Germinal center (tissue), 1 donor: Measurements from ENCODE around the gene ZMIZ1.

ENCODE experiments used
- DNase-seq: peaks from one replicate; pipeline ENCODE4 v3.0.0; 2012; ENCODE audit warnings: mixed read lengths, low spot score

The ZMIZ1 gene

DNA sequence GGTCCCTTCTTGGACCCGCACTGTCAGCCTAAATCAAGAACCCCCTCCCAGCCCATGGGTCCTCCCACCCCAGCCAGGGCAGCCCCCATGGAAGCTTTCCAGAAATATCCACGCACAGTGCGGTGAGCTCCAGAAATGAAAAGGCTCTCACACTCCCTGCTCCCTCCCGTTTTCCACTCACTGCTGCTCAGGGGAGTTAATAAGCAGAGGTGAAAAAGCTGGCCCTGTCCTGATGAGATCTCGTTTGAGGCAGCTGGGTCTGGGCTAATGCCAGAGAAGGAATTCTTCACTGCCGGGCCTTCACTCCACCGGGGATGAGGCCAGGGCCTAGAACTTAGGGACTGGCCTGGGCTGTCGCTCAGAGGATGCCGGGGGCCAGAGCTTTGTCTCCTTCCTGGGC lies 102.2 kb downstream of the ZMIZ1 start:
- DNase-seq, result no peak

DNA sequence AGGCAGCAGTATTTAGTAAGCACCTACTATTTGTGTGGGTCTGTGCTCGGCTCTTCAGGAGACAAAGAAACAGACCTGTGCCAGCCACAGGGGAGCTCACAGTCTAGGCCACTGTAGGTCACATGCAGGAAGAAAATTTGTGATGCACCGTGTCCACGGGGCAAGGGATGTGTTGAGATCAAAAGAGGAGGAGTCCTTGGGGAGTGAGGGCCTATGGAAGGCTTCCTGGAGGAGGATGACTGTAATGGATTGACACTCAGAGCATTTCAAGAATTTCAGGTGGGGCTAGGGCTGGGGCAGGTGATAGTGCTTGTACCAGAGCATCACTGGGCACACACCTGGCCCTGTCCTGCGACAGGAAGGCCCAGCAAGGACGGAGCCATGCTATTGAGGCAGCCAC lies 102.7 kb downstream of the ZMIZ1 start:
- DNase-seq, result no peak

GRCh38 chr10:79172881-79173280 lies 104.1 kb downstream of the ZMIZ1 start:
- no peak for DNase-seq

GRCh38 chr10:79173582-79174262 lies 105.0 kb downstream of the ZMIZ1 start:
- DNase-seq, result no peak

DNA sequence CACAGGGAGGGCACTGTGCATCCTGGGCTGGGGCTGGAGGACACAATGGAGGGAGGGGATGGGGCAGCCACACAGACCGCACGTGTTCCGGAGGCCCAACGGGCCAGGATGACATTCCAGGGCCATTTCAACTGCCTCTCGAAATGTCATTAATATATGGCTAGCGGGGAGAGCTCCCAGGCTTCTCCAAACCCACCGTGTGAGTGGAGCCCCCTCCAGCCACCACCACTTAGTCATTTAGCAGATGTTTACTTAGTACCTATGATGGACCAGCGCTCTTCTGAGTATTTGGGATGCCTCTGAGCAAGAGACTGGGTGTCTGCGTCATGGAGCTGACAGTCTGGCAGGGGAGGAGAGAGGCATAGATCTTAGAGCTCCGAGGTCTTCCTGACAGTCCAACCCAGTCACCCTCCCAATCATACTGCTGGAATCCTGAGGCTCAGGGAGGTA lies 107.3 kb downstream of the ZMIZ1 start:
- no peak for DNase-seq

DNA sequence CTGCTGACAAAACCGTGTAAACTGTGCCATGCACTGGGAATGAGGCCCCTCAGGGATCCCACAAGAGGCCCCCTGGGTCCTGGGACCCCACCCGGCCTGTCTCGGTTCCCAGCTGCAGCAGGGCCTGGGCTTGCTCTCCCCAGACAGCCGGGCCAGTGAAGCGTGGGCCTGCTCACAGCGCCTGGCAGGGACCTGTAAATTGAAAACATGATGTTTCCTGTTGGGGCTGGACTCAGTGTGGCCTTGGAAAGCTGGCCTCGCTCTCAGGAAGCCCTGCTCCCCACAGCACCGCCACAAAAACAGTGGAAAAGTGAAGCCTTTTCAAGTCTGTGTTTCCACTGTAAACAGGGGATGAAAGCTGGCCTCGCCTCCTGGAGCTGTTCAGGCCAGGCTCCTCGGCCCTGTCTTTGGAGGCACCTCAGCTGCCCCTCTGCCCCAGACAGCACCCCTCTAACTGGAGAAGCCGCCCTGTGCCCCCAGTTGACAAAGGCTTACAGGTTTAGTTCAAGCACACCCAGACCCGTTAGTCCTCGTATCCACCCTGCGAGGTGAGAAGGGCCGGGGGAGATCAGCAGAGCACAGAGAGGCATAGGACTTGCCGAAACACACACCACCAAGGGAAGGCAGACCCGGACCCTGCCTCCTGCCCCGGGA lies 108.3 kb downstream of the ZMIZ1 start:
- no peak for DNase-seq

GRCh38 chr10:79178070-79178576 lies 109.4 kb downstream of the ZMIZ1 start:
- no peak for DNase-seq

- no peak for DNase-seq
These were observed 109.9 kb downstream of the ZMIZ1 start for GRCh38 chr10:79178614-79179163.

DNA sequence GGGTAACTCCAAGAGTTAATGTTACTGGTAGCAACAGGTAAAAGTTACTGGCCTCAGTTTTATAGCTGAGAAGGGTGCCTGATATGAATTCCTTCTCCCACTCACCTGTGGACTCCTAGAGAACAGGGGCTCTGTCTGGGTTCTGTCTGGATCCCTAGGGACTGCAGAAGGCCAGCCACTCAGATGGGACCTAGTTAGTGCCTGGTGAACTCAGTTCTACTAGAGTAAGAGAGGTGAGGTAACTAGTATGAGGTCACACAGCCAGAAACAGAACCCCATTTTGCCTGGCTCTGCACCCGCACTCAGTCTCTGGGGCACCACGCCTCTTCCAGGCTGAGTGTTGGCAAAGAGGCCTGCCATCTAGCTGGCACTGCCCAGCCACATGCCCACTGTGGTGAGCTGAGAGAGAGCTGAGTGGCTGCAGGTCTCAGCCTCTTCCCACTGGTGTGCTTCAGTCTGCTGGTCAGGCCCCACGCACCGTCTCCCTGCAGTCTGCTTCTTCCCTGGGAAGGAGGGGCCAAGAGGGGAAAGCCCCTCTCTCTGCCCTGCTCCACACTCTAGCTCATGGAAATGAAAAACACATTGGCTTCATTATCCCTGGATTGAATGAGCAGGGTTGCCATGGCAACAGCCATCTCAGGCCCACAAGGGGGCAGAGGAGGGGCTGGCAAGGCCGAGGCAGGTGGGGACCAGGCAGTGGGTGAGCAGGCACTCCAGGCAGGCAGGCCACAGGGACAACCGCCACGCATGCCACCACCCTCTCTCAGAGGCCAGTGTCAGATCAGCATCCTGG lies 110.6 kb downstream of the ZMIZ1 start:
- no peak for DNase-seq

- no peak for DNase-seq
These were observed 111.2 kb downstream of the ZMIZ1 start for GRCh38 chr10:79179957-79180309.

GRCh38 chr10:79180414-79181221 lies 111.9 kb downstream of the ZMIZ1 start:
- no peak for DNase-seq

DNA sequence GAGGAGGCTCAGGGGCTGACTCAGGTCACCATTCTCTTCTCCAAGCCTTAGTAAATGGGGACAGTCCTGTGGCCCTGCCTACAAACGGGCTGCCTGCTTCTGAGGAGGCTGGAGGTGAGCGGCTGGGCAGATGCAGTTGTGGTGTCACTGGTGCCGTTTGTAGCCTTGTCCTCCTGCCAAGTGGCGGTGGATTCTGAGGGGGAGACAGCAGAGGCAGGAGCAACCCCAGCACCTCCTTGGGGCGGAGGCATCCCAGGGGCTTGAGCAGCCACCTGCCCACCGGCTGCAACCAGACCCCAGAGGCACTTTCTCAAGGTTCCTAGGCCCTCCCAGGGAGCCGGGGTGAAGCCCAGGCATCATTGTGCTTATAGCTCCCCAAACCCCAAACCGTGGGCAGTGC lies 112.5 kb downstream of the ZMIZ1 start:
- no peak for DNase-seq

GRCh38 chr10:79181698-79182521 lies 113.1 kb downstream of the ZMIZ1 start:
- no peak for DNase-seq

- no peak for DNase-seq
These were observed 114.2 kb downstream of the ZMIZ1 start for GRCh38 chr10:79182781-79183467.

DNA sequence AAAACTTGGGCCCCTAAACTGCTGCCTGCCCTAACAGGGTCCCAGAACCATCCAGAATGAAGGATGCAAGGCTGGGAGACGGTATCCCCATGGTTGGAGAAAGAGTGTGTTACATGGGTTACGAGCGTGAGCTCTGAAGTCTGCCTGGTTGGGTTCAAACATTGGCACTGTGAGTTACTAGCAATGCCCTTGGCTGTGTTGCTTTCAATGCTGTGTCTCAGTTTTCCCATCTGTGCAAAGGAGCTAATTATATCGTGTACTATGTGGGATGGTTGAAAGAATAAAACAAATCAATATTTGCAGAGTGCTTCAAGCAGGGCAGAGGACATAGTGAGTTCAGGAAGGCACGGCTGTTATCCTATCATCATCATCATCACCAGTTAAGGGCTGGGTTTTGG lies 114.7 kb downstream of the ZMIZ1 start:
- no peak for DNase-seq

DNA sequence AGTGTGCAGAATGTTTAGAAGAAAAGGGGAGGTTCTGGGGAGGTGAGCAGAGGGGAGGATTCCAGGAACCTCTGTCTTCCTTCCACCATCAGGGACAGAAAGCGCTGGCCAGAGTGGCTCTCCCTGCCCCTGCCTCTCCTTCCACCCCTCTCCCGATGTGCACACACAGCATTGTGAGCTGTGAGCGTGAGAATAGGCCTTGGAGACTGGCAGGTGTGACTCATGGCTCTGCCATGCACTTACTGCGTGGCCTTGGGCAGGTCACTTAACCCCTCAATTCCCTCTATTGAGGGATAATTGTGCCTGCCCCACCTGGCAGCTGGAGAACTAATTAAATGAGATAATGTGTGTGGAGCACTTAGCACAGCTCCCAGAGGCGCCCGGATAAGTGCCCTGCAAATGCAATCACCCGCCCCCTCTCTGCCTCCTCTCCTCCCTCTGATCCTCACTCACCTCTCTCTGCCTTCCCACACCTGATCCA lies 115.4 kb downstream of the ZMIZ1 start:
- no peak for DNase-seq

DNA sequence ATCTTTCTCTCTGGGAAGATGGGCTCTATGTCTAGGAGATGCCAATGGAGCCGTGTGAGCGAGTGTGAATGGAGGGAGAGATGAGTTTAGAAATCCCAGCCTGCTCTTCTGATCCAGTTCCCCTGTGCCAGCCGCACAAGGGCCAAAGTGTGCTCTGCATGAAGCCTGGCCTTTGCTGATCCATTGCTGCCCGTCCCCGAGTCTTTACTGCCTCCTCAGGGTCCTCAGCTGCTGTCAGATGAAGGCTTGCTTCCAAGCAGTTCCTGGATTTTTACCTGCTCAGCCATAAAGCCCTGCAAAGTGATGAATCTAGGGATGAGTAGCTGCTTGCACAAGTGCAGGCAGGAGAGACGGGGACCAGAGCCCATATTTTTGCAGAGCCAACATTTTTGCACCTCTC lies 115.9 kb downstream of the ZMIZ1 start:
- no peak for DNase-seq

DNA sequence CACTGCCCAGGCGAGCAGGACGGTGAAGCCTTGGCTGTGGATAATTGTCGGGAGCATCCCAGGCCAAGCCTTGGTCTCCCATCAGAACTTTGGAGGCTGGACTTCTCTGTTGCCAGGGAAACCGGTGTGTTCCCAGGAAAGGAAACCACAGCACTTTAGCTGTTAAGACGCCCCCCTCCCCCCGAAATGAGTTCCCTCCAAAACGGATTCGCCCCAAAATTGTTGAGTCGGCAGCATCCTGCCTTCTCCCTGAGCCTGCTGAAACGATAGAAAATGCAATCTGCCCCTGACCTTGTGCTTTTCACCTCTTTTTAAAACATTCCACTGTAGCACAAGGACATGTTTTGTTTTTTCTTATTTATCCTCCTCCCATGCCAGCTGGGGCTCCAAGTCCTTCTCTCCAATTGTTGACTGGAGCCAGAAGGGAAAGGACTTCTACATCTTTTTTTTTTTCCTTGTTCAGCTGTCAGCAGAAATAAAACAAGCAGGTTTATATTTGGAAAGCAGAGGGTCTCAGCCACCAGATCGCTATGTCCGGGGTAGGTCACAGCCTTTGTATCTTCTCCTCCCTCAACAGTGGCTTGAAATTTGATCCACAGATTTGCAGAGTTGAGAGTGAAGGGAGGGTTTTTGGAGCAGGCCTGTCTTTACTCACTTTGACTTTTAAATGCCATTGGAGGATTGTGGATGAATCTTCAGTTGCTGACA lies 116.5 kb downstream of the ZMIZ1 start:
- DNase-seq, result no peak

- no peak for DNase-seq
These were observed 117.1 kb downstream of the ZMIZ1 start for GRCh38 chr10:79185796-79186374.
